ENCODE measurements around the gene CFAP61.

- TF ChIP-seq CTCF (conservative IDR thresholded peaks at IDR 0.05; ENCODE audit: low read depth, low read length) (no peak), EZH2 (IDR thresholded peaks at IDR 0.05; ENCODE audit: low read length, unreplicated experiment) (no peak), EZH2phosphoT487 (IDR thresholded peaks at IDR 0.05; ENCODE audit: borderline replicate concordance, low read length) (no peak)
Measured at GRCh38 chr20:20303320-20303719, 251.0 kb downstream of the CFAP61 start.
